T-helper 2 cell treated with Interferon-gamma antibody and Interleukin-4, amounts not matched to agents 5 μg/mL and 100 μg/mL, for 36 hours (primary cell): ENCODE measurements around the gene RYR3.

Source experiments
- DNase-seq: peaks from one replicate; pipeline ENCODE4 v3.0.0; 2021; ENCODE audit warnings: low spot score
- H3K27ac Mint-ChIP-seq: one replicate; pipeline ENCODE4 v1.8.0; 2021; ENCODE audit warnings: mild to moderate bottlenecking, mixed read lengths
- H3K27me3 Mint-ChIP-seq: one replicate; pipeline ENCODE4 v1.8.0; 2021; ENCODE audit warnings: low read depth, mixed read lengths
- H3K36me3 Mint-ChIP-seq: one replicate; pipeline ENCODE4 v1.8.0; 2021; ENCODE audit warnings: low read depth, mixed read lengths
- H3K4me1 Mint-ChIP-seq: one replicate; pipeline ENCODE4 v1.8.0; 2021; ENCODE audit warnings: low read depth, mixed read lengths
- H3K4me3 Mint-ChIP-seq: one replicate; pipeline ENCODE4 v1.8.0; 2022; ENCODE audit warnings: mild to moderate bottlenecking, moderate library complexity, mixed read lengths
- H3K9me3 Mint-ChIP-seq: one replicate; pipeline ENCODE4 v1.8.0; 2021; ENCODE audit warnings: mixed read lengths

The RYR3 gene

GRCh38 chr15:33310481-33311311 lies at the start of gene RYR3:
Gene RYR3 (plus strand): TSS chr15:33310967. CDS start chr15:33311046, 79 bp downstream.
- Mint-ChIP-seq H3K4me3 (no peak within 1 kb of the TSS), H3K27ac (no peak within 1 kb of the TSS), H3K36me3 (no peaks in the 10 kb centered on the region), H3K4me1 (no peaks in the 10 kb centered on the region), H3K9me3 (no peaks in the 10 kb centered on the region), H3K27me3 (peaks cover 44% of the 10 kb centered on the region)
- DNase-seq = no peak

GRCh38 chr15:33262306-33262705 lies 48.5 kb upstream of the RYR3 start:
- H3K27me3 Mint-ChIP-seq = peaks cover 6% of the 10 kb centered on the region
- no peaks in the 10 kb centered on the region for H3K4me1 Mint-ChIP-seq
- no peaks in the 10 kb centered on the region for H3K36me3 Mint-ChIP-seq
- no peak overlapping the region for H3K27ac Mint-ChIP-seq
- no peak overlapping the region for H3K4me3 Mint-ChIP-seq
- no peak for DNase-seq
- no peaks in the 10 kb centered on the region for H3K9me3 Mint-ChIP-seq

- H3K4me3 Mint-ChIP-seq = no peak overlapping the region
- no peak overlapping the region for H3K27ac Mint-ChIP-seq
- no peaks in the 10 kb centered on the region for H3K36me3 Mint-ChIP-seq
- peaks cover 10% of the 10 kb centered on the region for H3K27me3 Mint-ChIP-seq
- H3K9me3 Mint-ChIP-seq = peaks cover 4% of the 10 kb centered on the region
- no peaks in the 10 kb centered on the region for H3K4me1 Mint-ChIP-seq
- no peak for DNase-seq
These were observed 33.1 kb upstream of the RYR3 start for GRCh38 chr15:33277689-33278088.

- H3K36me3 Mint-ChIP-seq = no peaks in the 10 kb centered on the region
- H3K27me3 Mint-ChIP-seq = peaks cover 3% of the 10 kb centered on the region
- no peak overlapping the region for H3K4me3 Mint-ChIP-seq
- DNase-seq = no peak
- no peak overlapping the region for H3K27ac Mint-ChIP-seq
- peaks cover 3% of the 10 kb centered on the region for H3K9me3 Mint-ChIP-seq
- no peaks in the 10 kb centered on the region for H3K4me1 Mint-ChIP-seq
These were observed 31.8 kb upstream of the RYR3 start for GRCh38 chr15:33278816-33279612.

GRCh38 chr15:33279613-33280205 lies 31.1 kb upstream of the RYR3 start:
- no peak overlapping the region for H3K27ac Mint-ChIP-seq
- peaks cover 3% of the 10 kb centered on the region for H3K27me3 Mint-ChIP-seq
- DNase-seq = no peak
- H3K4me1 Mint-ChIP-seq = no peaks in the 10 kb centered on the region
- no peaks in the 10 kb centered on the region for H3K9me3 Mint-ChIP-seq
- no peaks in the 10 kb centered on the region for H3K36me3 Mint-ChIP-seq
- no peak overlapping the region for H3K4me3 Mint-ChIP-seq

GRCh38 chr15:33282226-33283020 lies 28.3 kb upstream of the RYR3 start:
- no peaks in the 10 kb centered on the region for H3K36me3 Mint-ChIP-seq
- peaks cover 3% of the 10 kb centered on the region for H3K27me3 Mint-ChIP-seq
- H3K9me3 Mint-ChIP-seq = no peaks in the 10 kb centered on the region
- no peak overlapping the region for H3K27ac Mint-ChIP-seq
- H3K4me1 Mint-ChIP-seq = no peaks in the 10 kb centered on the region
- DNase-seq = no peak
- H3K4me3 Mint-ChIP-seq = no peak overlapping the region

GRCh38 chr15:33283576-33283975 lies 27.2 kb upstream of the RYR3 start:
- H3K27ac Mint-ChIP-seq = no peak overlapping the region
- no peaks in the 10 kb centered on the region for H3K27me3 Mint-ChIP-seq
- H3K9me3 Mint-ChIP-seq = no peaks in the 10 kb centered on the region
- no peak overlapping the region for H3K4me3 Mint-ChIP-seq
- H3K36me3 Mint-ChIP-seq = no peaks in the 10 kb centered on the region
- H3K4me1 Mint-ChIP-seq = no peaks in the 10 kb centered on the region
- no peak for DNase-seq

GRCh38 chr15:33284336-33284735 lies 26.4 kb upstream of the RYR3 start:
- Mint-ChIP-seq H3K27ac (no peak overlapping the region), H3K36me3 (no peaks in the 10 kb centered on the region), H3K9me3 (no peaks in the 10 kb centered on the region), H3K27me3 (no peaks in the 10 kb centered on the region), H3K4me1 (no peaks in the 10 kb centered on the region), H3K4me3 (no peak overlapping the region)
- no peak for DNase-seq

GRCh38 chr15:33292717-33293307 lies 18.0 kb upstream of the RYR3 start:
- DNase-seq = no peak
- H3K27ac Mint-ChIP-seq = no peak overlapping the region

GRCh38 chr15:33293713-33294334 lies 16.9 kb upstream of the RYR3 start:
- no peaks in the 10 kb centered on the region for H3K9me3 Mint-ChIP-seq
- H3K4me3 Mint-ChIP-seq = no peak overlapping the region
- no peaks in the 10 kb centered on the region for H3K36me3 Mint-ChIP-seq

More at GRCh38 chr15:33292717-33293307, 18.0 kb upstream of the RYR3 start:
- no peaks in the 10 kb centered on the region for H3K36me3 Mint-ChIP-seq
- H3K4me3 Mint-ChIP-seq = no peak overlapping the region
- H3K9me3 Mint-ChIP-seq = no peaks in the 10 kb centered on the region
- H3K27me3 Mint-ChIP-seq = peaks cover 3% of the 10 kb centered on the region
- H3K4me1 Mint-ChIP-seq = no peaks in the 10 kb centered on the region

GRCh38 chr15:33296050-33296449 lies 14.7 kb upstream of the RYR3 start:
- Mint-ChIP-seq H3K4me1 (no peaks in the 10 kb centered on the region), H3K4me3 (no peak overlapping the region), H3K27me3 (peaks cover 3% of the 10 kb centered on the region), H3K36me3 (no peaks in the 10 kb centered on the region), H3K27ac (no peak overlapping the region), H3K9me3 (no peaks in the 10 kb centered on the region)
- no peak for DNase-seq

More at GRCh38 chr15:33293713-33294334, 16.9 kb upstream of the RYR3 start:
- Mint-ChIP-seq H3K27me3 (peaks cover 3% of the 10 kb centered on the region), H3K27ac (no peak overlapping the region), H3K4me1 (no peaks in the 10 kb centered on the region)
- no peak for DNase-seq

- Mint-ChIP-seq H3K36me3 (no peaks in the 10 kb centered on the region), H3K4me1 (no peaks in the 10 kb centered on the region), H3K9me3 (no peaks in the 10 kb centered on the region), H3K4me3 (no peak overlapping the region), H3K27ac (no peak overlapping the region), H3K27me3 (peaks cover 4% of the 10 kb centered on the region)
- DNase-seq = no peak
These were observed 13.9 kb upstream of the RYR3 start for GRCh38 chr15:33296856-33297255.

- H3K9me3 Mint-ChIP-seq = no peaks in the 10 kb centered on the region
- H3K4me1 Mint-ChIP-seq = no peaks in the 10 kb centered on the region
- DNase-seq = no peak
- peaks cover 5% of the 10 kb centered on the region for H3K27me3 Mint-ChIP-seq
- H3K36me3 Mint-ChIP-seq = no peaks in the 10 kb centered on the region
- H3K27ac Mint-ChIP-seq = no peak overlapping the region
- H3K4me3 Mint-ChIP-seq = no peak overlapping the region
These were observed 12.1 kb upstream of the RYR3 start for GRCh38 chr15:33298631-33299030.
